HCEC 1CT (cell line): Measurements from ENCODE around the gene BUD23.
A peak's percentile ranks its signal among the peaks of the same experiment; 100 is the strongest.
"Not testable (repeated sequence)": the region's sequence is repeated elsewhere in the genome, so short reads cannot be mapped to it uniquely, and the experiment has no call there.

ENCODE experiments used
- DNase-seq: peaks from one replicate; pipeline ENCODE4 v3.0.0-alpha.2; 2017

BUD23 gene

DNA sequence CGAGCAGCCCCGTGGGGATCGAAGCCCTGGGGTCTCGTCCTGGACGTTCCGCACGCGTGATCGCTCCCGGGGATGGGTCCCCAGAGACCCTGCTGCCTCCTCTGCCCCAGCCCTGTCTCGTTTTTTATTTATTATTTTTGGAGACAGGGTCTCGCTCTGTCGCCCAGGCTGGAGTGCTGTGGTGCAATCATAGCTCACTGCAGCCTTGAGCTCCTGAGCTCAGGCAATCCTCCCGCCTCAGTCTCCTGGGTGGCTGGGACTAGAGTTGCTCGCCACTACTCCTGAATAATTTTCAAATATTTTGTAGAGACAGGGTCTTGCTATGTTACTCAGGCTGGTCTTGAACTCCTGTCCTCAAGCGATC is 36.4 kb downstream of the BUD23 start:
- no peak for DNase-seq

DNA sequence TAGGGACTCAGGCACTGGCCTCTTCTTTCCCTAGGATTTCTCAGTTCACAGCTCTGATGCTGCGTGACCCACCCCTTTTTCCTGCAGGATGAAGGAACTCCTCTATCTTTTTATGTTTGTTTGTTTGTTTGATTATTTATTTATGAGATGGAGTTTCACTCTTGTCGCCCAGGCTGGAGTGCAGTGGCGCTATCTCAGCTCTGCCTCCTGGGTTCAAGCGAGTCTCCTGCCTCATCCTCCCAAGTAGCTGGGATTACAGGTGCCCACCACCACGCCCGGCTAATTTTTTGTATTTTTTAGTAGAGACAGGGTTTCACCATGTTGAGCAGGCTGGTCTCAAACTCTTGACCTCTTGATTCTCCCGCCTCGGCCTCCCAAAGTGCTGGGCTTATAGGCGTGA is 37.0 kb downstream of the BUD23 start:
- DNase-seq: not testable (repeated sequence)

GRCh38 chr7:73721377-73721817 is 38.0 kb downstream of the BUD23 start:
- DNase-seq: no peak

GRCh38 chr7:73722182-73722581 is 38.8 kb downstream of the BUD23 start:
- not testable (repeated sequence) for DNase-seq

DNA sequence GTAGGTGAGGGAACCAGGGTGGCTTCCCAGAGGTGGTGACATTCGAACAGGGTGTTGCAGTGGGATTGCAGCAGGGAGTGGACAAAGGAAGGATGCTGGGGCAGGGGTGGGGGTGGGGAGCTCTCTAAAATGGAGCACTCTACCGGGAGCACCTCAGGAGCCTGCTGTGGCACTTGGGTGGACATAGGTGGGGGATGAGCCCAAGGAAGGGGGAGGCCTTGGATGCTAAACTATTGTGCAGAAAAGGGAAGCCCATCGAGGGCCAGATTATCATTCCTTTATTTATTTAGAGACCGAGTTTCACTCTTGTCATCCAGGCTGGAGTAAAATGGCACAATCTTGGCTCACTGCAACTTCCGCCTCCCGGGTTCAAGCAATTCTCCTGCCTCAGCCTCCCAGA is 39.4 kb downstream of the BUD23 start:
- no peak for DNase-seq

- DNase-seq: no peak
These were observed 40.4 kb downstream of the BUD23 start for GRCh38 chr7:73723813-73724212.

GRCh38 chr7:73726083-73726466 is 42.7 kb downstream of the BUD23 start:
- no peak for DNase-seq

DNA sequence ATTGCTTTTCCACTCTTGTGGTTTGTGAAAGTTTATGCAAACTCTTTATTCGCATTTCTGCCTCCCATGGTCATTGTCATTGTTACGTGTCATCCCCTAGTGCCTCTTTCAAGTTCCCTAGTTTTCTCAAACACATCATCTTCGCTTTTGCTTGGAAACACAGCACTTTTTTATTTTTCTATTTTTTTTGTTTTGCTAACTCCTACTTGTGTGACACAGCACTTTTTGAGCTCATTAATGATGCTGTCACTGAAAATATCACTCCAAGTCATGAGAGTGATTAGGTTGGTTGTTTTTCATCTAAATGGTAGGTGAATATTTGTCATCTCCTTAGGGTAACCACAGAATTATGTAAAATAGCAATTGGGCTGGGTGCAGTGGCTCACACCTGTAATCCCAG is 44.6 kb downstream of the BUD23 start:
- DNase-seq: no peak

DNA sequence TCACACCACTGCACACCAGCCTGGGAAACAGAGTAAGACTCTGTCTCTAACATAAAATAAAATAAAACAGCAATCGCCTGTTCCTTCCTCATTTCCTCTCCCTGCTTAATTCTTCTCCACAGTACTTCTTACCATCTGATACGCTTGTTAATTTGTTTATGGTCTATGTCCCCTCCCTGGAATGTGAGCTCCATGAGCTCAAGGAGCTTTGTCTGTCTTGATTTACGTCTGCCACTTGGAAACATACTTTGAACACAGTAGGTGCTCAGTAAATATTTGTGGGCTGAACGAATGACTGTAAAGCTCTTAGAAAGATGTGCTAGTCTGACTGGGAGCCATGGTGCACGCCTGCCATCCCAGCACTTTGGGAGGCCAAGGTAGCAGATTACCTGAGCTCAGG is 45.2 kb downstream of the BUD23 start:
- DNase-seq: no peak

DNA sequence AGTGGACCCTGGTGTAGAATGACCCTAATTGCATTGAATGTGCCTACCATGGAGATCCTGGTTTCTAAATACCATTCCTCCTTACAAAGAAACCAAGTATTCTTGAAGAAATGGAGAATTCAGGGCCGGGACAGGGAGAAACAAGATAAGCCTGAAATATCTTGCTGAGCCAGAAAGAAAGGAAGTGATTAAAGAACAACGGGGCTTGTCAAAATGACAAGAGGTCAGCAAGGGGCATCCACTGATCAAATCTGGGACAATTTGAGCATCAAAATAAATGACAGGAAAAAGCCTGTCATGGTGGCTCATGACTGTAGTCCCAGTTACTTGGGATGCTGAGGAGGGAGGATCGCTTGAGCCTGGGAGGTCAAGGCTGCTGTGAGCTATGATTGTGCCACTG is 47.1 kb downstream of the BUD23 start:
- no peak for DNase-seq

- DNase-seq: no peak
These were observed 49.0 kb downstream of the BUD23 start for GRCh38 chr7:73732397-73732796.

DNA sequence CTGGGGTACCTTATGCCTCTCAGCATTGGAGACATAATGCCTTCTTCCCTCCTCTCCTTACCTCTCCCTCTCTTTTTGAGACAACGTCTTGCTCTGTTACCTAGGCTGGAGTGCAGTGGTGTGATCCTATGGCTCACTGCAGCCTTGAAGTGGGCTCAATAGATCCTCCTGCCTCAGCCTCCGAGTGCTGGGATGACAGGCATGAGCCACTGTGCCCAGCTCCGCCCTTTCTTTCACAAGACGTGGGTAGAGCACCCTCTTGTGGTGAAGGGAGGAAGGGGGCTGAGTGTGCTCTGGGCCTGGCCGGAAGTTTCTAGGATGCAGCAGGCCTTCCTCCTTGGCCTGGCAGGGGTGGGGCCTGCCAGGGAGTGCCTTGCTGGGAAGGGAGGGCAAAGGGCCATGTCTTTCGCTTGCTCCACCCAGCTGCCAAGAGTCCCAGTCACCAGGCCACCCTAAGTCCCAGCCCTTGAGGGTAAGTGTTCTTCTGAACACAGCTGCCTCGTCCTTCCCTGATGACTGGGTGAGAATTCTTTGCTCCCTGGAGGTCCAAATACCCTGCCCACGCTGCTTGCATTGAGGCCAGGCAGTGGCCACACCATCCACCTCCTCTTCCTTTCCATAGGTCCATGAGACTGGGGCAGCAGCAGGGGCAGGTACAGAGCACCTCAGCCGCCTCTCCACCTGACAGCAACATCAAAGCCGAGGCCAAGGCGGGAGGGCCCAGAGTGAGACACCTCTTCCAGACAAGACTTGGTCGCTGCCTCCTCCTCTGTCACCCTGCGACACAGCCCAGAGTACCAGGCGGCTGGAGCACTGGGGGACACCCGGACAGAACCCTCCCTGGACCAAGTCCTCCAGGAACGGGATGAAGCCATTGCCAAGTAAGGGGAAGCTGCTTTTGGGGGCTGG is 51.5 kb downstream of the BUD23 start:
- peak; percentile 74 for DNase-seq

DNA sequence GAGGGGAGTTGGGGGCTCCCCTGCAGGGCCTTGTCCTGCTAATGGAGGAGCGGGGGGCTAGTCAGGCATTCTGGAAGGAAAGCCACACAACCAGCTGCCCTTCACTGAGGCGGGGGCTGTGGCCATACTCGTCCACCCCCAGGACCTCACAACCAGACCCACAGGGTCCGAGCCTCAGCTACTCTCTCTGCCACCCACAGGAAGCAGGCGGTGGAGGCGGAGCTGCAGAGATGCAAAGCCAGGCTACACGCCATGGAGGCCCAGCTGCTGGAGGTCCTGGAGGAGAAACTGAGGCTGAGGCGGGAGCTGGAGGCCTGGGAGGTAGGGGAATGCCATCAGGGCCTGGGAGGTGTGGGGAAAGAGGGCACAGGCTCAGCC is 52.1 kb downstream of the BUD23 start:
- DNase-seq: no peak

DNA sequence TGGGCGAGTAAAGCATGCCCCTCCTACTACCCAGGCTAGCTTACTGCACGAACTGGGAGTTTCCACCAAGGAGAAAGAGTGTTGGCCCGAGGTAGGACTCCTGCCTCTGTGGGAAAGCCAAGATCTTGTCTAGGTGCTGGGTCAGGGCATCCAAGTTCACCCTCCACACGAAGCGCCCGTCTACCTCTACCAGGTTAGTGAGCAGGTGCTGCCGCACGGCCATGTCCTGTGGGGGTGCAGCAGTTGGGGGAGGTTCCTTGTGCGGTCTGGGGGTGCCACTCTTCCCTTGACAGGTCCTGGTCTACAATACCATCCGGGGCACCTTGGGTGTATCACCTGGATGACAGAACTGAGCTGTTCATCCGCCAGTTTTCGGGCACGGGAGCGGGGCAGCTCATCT is 53.5 kb downstream of the BUD23 start:
- no peak for DNase-seq

GRCh38 chr7:73737491-73738219 is 54.3 kb downstream of the BUD23 start:
- DNase-seq: no peak

GRCh38 chr7:73738220-73738611 is 54.8 kb downstream of the BUD23 start:
- peak; percentile 48 for DNase-seq

DNA sequence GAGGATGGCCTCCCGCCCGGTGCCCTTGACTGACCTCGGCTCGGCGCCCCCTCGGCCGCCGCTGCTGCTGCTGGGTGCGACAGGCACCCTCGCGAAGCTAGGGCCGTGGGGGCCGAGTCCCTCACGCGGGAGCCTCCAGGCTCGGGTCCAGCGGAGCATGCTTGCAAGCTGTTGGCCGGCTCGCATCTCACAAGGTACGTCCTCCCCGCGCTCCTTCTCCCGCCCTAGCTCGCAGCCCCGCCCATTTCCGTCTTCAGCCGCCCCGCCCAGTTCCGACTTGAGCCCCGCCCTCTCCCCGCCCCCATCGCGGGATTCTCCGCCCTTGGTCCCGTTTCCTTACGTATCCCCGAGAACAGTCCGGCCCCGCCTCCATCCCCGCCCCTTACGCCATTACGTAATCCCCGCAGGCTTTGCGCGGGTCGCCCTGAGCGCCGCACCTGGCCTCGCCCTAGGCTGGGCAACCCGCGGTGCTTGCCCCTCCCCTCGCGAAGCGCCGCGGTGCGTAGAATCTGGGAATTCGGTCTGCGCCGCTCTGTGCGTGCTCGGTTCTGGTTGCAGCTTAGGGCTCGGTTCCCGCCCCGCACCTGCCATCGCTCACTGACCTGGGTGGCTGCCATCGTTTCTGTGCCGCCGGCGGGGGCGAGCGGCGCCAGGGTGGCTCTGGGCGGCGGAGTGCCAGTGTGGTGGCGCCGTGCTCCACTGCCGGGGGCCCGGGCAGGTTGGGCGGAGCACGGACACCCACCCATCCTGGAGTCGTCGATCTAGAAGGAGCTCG is 55.4 kb downstream of the BUD23 start, which contains the start of gene ABHD11:
Gene ABHD11, minus strand, starts transcription at position 191 of the 775 bp plus-strand sequence. Its CDS starts 32 bp downstream, at position 159.
- DNase-seq: peak; percentile 93

DNA sequence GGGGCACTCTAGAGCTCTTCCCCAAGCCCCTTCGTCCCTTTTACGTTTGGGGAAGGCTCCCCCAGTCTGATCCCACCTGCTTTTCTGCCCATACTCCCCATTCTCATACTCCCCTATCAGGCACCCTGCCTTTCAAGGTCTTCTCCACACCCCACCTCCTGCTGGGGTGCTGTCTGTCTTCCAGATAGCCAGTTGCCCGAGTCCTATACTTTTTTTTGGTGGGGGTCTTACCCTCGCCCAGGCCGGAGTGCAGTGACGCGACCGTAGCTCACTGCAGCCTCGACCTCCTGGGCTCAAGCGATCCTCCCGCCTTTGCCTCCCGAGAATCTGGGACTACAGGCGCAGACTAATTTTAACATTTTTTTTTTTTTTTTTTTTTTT is 56.0 kb downstream of the BUD23 start:
- DNase-seq: no peak

GRCh38 chr7:73740212-73740611 is 56.8 kb downstream of the BUD23 start:
- DNase-seq: no peak

DNA sequence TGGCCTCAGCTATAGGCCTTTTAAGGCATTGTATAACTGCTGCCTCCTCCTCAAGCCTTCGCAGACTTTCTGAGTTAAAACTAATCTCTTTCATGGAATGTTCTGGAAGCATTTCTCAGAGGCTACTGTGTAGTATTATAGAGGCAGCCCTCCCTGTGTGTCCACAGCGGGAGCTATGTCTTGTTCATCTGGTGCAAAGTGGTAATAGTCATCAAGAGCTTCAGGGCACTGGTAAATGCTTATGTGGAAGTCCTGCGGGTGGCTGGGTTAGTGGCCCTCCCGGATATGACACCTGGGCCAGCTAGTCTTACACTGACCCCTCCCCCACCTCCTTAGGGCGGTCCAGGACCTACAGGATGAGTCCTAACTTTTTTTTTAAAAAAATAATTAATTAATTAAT is 57.4 kb downstream of the BUD23 start:
- no peak for DNase-seq

GRCh38 chr7:73741600-73741999 is 58.2 kb downstream of the BUD23 start:
- no peak for DNase-seq

DNA sequence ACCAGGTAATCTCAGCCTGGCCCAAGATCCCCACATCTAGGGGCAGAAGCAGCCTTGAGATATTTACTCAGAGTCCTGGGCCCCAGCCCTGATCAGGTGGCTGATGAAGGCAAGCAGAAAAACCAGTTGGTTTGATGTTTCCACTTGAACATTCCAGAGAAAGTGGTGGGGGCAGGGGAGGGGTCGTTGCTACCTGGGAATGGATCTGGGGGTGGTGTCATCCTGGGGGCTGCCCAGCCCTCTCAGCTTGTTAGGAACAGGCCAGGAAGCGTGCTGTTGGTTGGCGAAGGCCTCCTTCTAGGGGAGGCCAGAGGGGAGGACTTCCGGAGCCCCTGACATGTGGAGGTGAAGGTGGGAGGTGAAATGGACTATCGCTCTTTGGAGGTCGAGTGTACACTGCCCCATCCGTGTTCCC is 58.9 kb downstream of the BUD23 start:
- no peak for DNase-seq
